Measurements from ENCODE around the gene SLC25A25. TPM values are rescaled to one million over a fixed set of nuclear protein-coding genes. Genes with fewer than 3 reads are reported as not detected.

The SLC25A25 gene
- total and polyA plus RNA-seq, 4 donors, result 10.5 to 32.6 (median 24.5) TPM

DNA sequence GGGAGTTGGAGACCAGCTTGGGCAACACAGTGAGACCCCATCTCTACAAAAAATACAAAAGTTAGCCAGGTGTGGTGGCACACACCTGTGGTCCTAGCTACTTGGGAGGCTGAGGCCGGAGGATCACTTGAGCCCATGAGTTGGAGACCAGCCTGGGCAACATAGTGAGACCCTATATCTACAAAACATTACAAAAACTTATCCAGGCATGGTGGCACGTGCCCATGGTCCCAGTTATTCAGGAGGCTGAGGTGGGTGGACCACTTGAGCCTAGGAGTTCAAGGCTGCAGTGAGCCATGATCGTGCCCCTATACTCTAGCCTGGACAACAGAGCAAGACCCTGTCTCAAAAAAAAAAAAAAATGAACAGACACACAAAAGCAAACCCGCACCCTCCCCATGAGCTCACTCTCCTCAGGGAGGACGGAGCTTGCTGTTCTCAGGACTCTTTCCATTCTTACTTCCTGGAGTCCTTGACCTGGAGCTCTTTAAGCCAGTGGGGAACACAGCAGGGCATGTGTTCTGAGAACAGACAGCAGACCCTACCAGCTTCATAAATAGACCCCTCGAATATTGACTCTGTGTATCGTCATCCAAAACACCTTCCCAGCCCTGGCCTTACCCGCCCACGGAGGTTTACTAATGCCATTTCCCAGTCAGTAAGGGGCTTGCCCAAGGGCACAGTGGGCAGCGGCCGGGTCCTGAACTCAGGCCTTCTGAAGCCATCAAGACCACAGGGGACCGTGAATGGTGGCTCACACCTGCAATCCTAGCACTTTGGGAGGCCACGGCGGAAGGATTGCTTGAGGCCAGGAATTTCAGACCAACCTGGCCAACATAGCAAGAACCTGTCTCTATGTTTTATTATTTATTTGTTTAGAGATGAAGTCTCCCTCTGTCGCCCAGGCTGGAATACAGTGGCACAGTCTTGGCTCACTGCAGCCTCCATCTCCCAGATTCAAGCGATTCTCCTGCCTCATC is 48.4 kb downstream of the SLC25A25 start:
- Histone ChIP-seq H3K27me3 (ENCODE audit: control insufficient read depth in 3 of 3, insufficient read depth in 3 of 3, low read length in 2 of 3) (no peaks in the 10 kb centered on the region), H3K36me3 (ENCODE audit: control insufficient read depth in 4 of 4, insufficient read depth in 4 of 4, low read length in 4 of 4) (peaks cover 0 to 16% (median 0%) of the 10 kb centered on the region in 4 donors), H3K9ac (ENCODE audit: insufficient read depth in 1 of 2, low read length in 2 of 2) (no peak overlapping the region), H3K9me3 (ENCODE audit: control insufficient read depth in 4 of 4, insufficient read depth in 3 of 4, low read length in 3 of 4) (peaks cover 0 to 3% (median 0%) of the 10 kb centered on the region in 4 donors), H3K27ac (ENCODE audit: low read depth in 1 of 2, low read length in 1 of 2) (no peak overlapping the region), H3K4me3 (no peak overlapping the region), H3K4me1 (ENCODE audit: control insufficient read depth in 5 of 5, insufficient read depth in 5 of 5, low read length in 5 of 5) (peaks cover 0 to 7% (median 0%) of the 10 kb centered on the region in 5 donors)
- DNase-seq, result no peak
- ATAC-seq (ENCODE audit: insufficient read depth, low FRiP score), result no peak
- TF ChIP-seq CTCF (IDR thresholded peaks at IDR 0.05; ENCODE audit: control extremely low read depth, extremely low read depth), result no peak
- 89 to 95% methylated on average over 16 of the region's 16 CpGs for WGBS, 2 donors

GRCh38 chr9:128117613-128118471 is 49.8 kb downstream of the SLC25A25 start:
- TF ChIP-seq CTCF (IDR thresholded peaks at IDR 0.05; ENCODE audit: control extremely low read depth, extremely low read depth), result peak; percentile 100
- 13% methylated on average over 27 of the region's 27 CpGs for WGBS, 2 donors
- Histone ChIP-seq H3K4me1 (ENCODE audit: control insufficient read depth in 5 of 5, insufficient read depth in 5 of 5, low read length in 5 of 5) (peaks cover 0 to 7% (median 0%) of the 10 kb centered on the region in 5 donors), H3K27ac (ENCODE audit: low read depth in 1 of 2, low read length in 1 of 2) (no peak overlapping the region), H3K36me3 (ENCODE audit: control insufficient read depth in 4 of 4, insufficient read depth in 4 of 4, low read length in 4 of 4) (peaks cover 0 to 27% (median 0%) of the 10 kb centered on the region in 4 donors), H3K9me3 (ENCODE audit: control insufficient read depth in 4 of 4, insufficient read depth in 3 of 4, low read length in 3 of 4) (peaks cover 0 to 3% (median 0%) of the 10 kb centered on the region in 4 donors), H3K4me3 (no peak overlapping the region), H3K9ac (ENCODE audit: insufficient read depth in 1 of 2, low read length in 2 of 2) (peak overlapping the region in 1 of 2 donors; percentile 9), H3K27me3 (ENCODE audit: control insufficient read depth in 3 of 3, insufficient read depth in 3 of 3, low read length in 2 of 3) (no peaks in the 10 kb centered on the region)
- ATAC-seq (ENCODE audit: insufficient read depth, low FRiP score) (peak; percentile 77), DNase-seq (peak; percentile 92 to 93 (median 93))

DNA sequence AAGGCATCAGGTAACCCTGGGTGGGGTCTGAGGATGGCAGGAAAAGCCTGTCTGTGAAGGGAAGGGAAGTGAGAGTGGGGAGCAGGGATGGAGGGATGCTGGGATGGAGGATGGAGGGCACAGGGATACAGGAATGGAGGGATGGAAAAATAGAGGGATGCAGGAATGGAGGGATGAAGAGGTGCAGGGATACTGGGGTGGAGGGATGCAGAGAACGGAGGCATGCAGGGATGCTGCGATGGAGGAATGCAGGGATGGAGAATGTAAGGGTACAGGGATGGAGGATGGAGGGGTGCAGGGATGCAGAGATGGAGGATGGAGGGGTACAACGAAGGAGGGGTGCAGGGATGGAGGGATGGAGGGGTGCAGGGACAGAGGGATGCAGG is 50.4 kb downstream of the SLC25A25 start:
- Histone ChIP-seq H3K27ac (ENCODE audit: low read depth in 1 of 2, low read length in 1 of 2) (no peak overlapping the region), H3K9me3 (ENCODE audit: control insufficient read depth in 4 of 4, insufficient read depth in 3 of 4, low read length in 3 of 4) (peaks cover 0 to 3% (median 0%) of the 10 kb centered on the region in 4 donors), H3K4me3 (no peak overlapping the region), H3K4me1 (ENCODE audit: control insufficient read depth in 5 of 5, insufficient read depth in 5 of 5, low read length in 5 of 5) (peaks cover 0 to 7% (median 0%) of the 10 kb centered on the region in 5 donors), H3K27me3 (ENCODE audit: control insufficient read depth in 3 of 3, insufficient read depth in 3 of 3, low read length in 2 of 3) (no peaks in the 10 kb centered on the region), H3K9ac (ENCODE audit: insufficient read depth in 1 of 2, low read length in 2 of 2) (no peak overlapping the region), H3K36me3 (ENCODE audit: control insufficient read depth in 4 of 4, insufficient read depth in 4 of 4, low read length in 4 of 4) (peaks cover 0 to 28% (median 1%) of the 10 kb centered on the region in 4 donors)
- 53 to 68% methylated on average over 3 of the region's 3 CpGs for WGBS, 2 donors
- DNase-seq (no peak), ATAC-seq (ENCODE audit: insufficient read depth, low FRiP score) (no peak)
- no peak for TF ChIP-seq CTCF (IDR thresholded peaks at IDR 0.05; ENCODE audit: control extremely low read depth, extremely low read depth)

Measured in lung (tissue), 12 donors.